Stimulated activated CD4-positive, alpha-beta T cell treated with anti-CD3 and anti-CD28 coated beads, Interleukin-1b, Interleukin-23, amount 100 ng/mL, for 48 hours (primary cell): ENCODE data around the gene KLHL17.

ENCODE experiments used
- DNase-seq: peaks from one replicate; pipeline ENCODE4 v3.0.0-alpha.2; 2020

KLHL17 gene

DNA sequence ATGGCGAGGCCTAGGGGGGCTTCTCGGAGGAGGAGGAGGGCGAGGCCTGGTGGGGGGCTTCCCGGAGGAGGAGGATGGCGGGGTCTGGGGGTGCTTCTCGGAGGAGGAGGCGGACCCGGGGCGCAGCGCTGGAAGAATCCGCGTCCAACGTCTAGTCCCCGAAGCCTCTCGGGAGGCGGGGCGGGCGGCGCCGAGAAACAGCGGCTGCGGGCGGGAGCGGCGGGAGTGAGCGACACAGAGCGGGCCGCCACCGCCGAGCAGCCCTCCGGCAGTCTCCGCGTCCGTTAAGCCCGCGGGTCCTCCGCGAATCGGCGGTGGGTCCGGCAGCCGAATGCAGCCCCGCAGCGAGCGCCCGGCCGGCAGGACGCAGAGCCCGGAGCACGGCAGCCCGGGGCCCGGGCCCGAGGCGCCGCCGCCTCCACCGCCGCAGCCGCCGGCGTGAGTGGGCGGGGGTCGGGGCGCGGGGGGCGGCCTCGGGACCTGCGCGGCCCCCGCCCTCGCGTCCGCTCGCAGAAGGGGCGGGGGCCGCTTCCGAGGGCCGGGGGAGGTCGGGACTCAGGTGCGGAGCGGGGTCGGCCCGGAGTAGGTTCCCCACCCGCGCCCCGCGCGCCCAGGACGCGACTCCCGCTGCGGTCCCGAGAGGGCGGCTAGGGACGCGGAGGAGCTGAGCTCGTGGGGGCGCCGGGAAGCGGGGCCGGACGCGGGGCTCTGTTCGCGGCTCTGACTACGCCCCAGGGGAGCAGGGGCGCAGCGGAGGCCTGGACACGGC is at the start of gene KLHL17:
Gene KLHL17 (plus strand): TSS at position 222 of the 769 bp plus-strand sequence. CDS start 110 bp downstream, at position 332.
- DNase-seq, result peak; percentile 82

DNA sequence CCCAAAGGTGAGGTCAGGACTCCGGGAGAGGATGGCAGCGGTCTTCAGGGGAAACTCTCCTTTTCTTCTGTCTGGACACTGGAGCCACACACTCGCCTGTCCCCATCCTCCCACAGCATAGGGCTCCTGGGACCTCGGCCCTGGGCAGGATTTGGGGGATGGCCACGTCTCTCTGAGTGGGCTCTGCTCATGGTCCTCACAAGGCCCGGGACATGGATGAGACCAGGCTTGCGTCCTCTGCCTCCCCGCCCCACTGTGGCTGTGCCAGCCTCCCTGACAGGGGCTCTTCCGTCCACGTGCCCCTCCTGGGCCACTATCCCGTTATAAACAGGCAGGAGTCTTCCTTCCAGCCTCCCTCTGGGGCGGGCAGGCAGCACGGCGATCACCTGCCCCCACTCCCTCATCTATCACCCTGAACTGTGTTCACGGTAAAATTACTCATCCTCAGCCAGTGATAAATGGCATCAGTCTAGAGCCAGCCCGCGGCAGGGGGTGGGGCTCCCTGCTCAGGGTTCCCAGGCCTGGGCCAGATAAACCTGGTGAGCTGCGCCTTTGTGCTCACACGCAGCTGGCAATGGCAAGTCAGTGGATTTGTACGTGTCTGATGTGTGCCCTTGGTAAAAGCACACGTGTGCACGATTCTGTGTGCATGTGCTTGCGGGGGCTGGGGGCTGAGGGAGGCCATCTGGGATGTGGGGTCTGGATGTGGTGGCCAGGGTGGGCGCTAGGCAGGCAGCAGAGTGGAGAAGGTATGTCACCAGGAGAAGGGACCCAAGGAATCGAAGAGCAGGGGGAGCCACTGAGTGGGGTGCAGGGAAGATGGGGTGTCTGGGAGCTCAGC is 49.3 kb upstream of the KLHL17 start:
- DNase-seq, result peak; percentile 20

DNA sequence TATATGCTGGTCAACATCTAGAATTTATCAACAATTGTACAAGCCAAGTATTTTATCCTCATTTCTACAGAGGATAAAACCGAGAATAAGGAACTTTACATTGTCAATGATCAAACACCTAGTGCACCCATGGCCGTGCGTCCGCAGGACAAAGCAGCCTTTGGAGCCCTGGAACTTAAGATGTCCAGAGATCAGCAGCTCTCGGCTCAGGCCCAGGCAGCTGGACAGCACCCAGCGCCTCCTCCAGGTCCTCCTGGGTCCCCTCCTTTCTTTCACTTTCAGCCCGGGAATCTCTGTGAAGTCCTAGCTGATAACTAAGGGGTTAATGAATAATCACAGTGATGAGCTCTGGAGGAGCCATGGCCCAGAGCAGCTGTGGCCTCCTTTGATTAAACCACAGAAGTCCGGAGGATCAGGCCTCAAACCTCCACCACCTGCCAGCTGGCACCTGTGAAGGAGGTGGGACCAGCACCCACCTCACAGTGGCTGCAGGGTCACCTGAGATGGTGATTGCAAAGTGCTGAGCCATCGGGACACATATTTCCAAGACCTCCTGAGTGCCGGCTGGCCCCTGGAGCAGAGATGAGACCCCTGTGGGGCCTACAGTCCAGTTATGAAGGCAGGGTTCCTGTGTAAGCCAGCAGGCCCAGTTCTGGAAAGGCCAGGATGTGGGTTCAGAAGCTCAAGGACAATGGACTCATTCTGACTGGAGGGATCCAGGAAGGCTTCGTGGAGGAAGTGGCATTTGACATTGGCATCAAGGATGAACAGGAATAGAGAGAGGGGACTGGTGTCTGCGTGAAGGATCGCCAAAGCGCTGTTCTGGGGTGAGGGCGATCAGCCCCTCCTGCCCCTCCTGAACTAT is 48.3 kb upstream of the KLHL17 start:
- no peak for DNase-seq

- DNase-seq, result no peak
Observed at GRCh38 chr1:912740-913301, 47.6 kb upstream of the KLHL17 start.

DNA sequence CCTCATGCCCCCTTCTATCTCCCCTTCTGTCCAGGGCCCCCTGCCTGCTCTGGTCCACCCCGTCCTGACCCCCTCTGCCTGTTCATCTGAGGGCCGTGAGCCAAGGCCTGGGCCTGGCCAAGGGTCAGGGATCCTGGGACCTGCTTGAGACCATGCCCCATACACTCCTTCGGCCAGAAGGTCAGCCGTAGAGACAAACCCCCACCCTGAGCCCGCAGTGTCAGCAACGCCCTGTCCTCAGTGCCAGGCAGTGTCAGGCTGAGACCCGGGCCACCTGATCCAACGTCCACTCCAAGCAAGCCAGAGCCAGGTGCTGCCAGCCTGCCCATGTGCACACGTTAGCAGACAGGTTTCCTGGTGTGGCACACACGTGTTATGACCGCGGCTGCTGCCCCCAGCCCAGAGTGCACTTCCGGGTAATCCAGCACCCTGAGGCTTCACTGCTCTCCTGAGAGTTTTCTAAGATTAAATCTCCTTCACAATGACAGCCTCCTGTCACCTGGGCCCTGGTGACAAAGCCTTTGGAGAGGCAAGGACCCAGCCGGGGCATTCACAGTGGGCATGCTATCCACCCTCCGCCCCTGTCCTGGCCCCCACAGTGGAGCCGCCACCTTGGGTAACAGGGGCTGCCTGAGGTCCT is 46.8 kb upstream of the KLHL17 start:
- no peak for DNase-seq

- no peak for DNase-seq
Observed at GRCh38 chr1:914131-914890, 46.1 kb upstream of the KLHL17 start.

GRCh38 chr1:914891-915280 is 45.5 kb upstream of the KLHL17 start:
- no peak for DNase-seq

DNA sequence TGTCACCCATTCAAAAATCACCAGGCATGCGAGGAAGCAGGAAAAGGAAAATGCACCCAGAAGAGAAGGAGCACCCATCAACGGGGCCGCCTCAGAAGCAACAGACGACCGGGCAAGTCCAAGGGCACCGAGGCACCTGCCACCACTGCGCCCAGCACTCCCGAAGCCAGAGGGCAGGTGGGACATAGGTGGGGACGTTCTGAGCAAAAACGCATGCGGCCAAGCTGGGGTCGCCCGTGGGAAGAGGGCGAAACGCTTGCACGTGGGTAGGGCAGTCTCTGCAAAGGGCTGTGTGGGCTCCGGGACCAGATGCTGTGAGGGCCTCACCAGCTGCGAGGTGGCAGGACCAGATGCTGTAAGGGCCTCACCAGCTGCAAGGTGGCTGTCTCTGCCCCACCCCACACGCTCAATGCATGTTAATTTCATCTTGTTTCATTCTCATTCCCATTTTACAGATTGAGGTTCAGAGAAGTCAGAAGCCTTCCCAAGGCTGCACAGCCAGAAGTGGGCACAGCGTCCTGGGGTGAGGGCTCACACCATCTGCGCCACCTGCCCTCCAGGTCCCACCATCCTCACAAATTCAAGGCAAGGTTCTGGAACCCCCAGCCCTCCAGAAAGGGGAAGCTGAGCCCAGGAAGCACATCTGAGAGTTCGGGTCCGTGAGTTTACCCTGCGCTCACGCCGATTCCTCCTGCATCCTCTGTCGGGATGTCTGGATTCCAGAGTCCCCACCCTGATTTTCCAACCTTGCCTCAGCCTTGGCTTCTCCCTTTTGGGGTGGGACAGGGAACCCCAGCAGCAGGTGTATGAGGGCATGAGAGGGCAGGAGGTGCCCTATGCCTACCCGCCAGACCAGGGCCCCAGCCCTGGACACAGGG is 44.9 kb upstream of the KLHL17 start:
- DNase-seq, result no peak

DNA sequence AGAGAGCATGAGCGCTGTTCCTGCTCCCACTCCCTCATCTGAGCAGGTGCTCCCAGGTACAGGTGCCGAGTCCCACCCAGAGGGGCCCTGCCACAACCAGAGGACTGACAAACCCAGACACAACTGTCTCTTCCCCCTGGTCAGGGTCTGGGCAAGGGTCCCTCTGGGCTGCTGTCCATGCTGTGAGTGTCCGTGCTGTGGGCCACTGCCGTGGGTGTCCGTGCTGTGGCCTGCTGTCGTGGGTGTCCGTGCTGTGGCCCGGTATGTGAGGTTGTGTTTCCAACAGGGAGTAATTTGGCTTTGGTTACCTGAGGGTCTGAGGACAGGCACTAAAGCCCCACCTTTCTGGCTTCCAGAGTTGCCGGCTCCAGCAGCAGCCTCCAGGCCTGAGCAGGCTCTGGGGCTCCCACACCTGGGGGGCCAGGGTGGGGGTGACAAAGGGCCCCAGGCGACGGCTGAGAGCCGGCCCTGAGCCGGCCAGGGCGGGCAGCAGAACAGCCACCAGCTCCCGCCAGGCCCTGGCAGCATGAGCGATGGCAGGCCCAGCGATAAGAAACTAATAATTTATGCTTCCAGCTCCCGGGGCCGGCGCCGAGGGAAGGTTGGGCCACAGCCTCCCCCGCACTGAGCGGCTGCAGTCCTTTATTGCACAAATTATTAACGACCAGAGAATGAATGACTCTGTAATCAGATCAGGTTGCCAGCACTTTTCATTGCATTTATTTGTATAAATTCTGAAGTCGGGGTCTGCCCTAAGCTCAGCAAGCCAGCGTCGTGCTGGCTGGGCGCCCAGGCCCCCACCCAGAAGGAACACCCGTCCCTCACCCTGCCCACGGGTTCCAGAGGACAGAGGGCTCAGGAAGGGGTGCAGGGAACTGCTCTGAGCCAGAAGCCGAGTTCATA is 44.0 kb upstream of the KLHL17 start:
- DNase-seq, result no peak

DNA sequence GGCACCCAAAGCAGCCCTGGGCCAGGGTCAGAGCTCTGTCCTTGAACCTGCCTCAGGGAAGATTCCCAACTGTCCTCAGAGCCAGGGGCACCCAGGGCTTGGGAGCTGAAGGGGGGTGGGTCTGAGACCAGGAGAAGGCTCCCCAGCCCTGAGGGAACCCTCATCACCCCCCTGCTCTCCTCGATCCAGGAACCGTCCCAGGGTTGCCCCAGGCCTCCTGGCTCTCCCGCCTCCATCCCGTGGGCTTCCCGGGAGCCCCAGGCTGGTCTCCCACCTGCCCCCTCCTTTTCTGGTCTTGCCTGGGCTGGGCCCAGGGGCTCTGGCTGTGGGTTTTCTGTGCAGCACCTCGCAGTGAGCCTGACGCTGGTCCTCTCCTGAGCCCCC is 43.3 kb upstream of the KLHL17 start:
- no peak for DNase-seq

DNA sequence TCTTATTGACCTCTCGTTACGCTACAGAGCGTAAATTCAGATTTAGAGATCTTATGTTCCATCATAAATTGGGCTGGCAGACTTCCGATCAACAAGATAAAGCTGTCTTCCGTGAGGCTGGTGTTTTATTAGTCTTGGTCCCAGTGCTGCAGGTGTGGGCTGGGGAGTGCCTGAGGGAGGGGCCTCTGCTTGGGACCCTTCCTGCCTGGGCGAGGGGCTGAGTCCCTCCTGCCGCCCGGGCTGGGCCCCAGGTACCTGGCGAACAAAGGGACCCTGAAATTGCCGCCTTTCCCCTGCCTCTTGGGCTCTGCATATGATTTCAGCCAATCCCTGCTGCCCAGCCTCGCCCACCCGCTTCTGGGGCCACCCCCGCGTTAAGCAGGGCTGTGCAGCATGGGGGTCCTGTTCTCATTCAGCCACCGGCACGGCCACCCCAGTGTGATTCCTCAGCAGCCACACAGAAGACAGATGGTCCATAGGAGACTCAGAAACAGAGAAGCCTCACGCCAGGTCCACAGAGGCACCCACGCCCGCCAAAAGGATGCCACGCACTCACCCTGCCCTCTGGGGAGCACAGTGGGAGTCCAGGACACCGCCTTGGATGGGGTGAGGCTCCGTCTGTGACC is 42.8 kb upstream of the KLHL17 start:
- DNase-seq, result no peak

GRCh38 chr1:918353-918752 is 42.0 kb upstream of the KLHL17 start:
- DNase-seq, result no peak

- DNase-seq, result no peak
Observed at GRCh38 chr1:918843-919242, 41.5 kb upstream of the KLHL17 start.

DNA sequence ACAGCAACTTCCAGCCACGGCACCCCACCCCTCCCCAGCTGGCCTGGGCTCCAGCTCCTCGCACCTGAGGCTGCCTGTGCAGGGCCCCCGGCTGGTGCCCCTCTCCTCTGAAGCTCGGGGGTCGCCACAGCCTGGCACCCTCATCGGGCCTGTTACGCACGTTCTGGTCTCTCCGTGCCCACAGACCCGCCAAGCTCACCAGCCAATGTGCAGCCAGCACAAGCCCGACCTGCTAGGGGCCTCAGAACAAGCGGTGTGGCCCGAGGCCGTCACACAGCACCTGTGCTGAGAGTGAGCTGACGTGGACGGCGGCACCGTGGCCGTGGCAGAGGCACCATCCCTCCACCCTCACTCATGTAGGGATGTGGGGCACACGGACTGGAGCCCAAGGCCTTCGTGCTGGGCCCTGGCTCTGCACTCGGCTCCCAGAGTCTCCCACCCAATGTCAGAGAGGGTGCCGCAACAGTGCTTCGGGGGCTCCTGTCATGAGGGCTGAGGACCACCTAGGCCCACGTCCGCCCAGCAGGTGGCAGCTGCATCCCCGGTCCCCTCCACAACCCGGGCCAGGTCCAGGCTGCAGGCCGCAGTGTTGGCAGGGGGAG is 41.0 kb upstream of the KLHL17 start:
- no peak for DNase-seq

- no peak for DNase-seq
Observed at GRCh38 chr1:920010-920409, 40.4 kb upstream of the KLHL17 start.

- DNase-seq, result no peak
Observed at GRCh38 chr1:920521-920920, 39.9 kb upstream of the KLHL17 start.

- DNase-seq, result no peak
Observed at GRCh38 chr1:921011-921837, 39.2 kb upstream of the KLHL17 start.
